ENCODE data around the gene TDRD1.

GRCh38 chr10:114172776-114173602, 6.2 kb upstream of the TDRD1 start:
- TF ChIP-seq CTCF (IDR thresholded peaks at IDR 0.05; ENCODE audit: low read depth, low read length, poor library complexity, severe bottlenecking) (no peak), EZH2phosphoT487 (IDR thresholded peaks at IDR 0.05; ENCODE audit: borderline replicate concordance, low read length) (no peak)
